ENCODE results near the gene MTX3. TPM values are rescaled to one million over a fixed set of nuclear protein-coding genes. Genes with fewer than 3 reads are reported as not detected.

The MTX3 gene
- polyA plus RNA-seq, 3 donors = 0.43 to 2.4 (median 0.68) TPM

DNA sequence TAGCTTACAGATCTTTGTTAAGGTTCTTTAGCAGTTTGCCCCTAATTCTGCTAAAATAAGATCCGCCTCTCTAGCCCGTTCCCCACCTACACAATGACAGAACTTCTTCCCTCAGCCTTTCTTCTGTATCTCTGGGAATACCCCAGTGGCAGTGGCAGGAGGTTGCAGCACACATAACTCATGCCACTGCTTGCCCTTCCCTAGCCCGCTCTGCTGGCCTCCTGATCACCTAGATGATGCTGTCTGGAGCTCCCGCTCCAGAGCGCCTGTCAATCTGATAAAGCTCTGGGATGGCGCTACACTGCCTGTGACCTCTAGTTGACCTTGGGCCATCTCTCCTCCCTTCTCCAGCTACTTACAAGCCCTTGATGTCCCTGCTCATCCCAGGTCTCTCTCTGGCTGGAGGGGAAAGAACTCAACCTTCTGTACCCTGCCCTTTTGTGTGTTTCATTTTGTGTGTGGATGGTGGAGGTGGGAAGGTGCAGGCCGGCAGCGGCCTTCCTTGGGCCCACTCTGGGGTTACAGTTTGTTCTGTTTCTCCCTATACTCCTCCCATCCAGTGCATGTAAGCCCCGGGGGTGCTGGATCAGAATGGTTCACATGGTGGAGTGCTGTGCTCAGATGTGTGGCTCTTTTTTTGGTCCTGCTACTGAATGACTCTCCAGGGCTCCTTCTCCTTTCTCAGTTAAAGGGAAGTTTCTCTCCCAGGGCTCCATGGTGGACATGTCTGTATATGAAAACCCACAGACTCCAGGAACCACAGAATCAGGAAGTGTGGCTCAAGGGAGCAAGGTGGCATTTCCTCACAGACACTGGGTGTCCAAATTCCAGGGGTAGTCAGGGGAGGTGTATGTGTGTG, 29.1 kb downstream of the MTX3 start:
- no peak overlapping the region for H3K9ac ChIP-seq (ENCODE audit: insufficient read depth, low read length, poor library complexity, severe bottlenecking)
- no peak overlapping the region for H3K4me3 Mint-ChIP-seq
- intact Hi-C loops (cut with micrococcal nuclease) = no loop called here
- DNase-seq = peak in 1 of 3 donors; percentile 21
- H3K27ac ChIP-seq (ENCODE audit: low read depth in 1 of 2, low read length in 2 of 2) = no peak overlapping the region
- no peaks in the 10 kb centered on the region for H3K36me3 Mint-ChIP-seq
- no peaks in the 10 kb centered on the region for H3K36me3 ChIP-seq (replicated peaks in 1 of 2; ENCODE audit: control insufficient read depth in 1 of 2, insufficient read depth in 2 of 2, low read length in 2 of 2)
- no peak overlapping the region for H3K4me3 ChIP-seq (replicated peaks in 1 of 3; ENCODE audit: low read depth in 2 of 3, low read length in 3 of 3)
- H3K9me3 Mint-ChIP-seq = peaks cover 0 to 5% (median 3%) of the 10 kb centered on the region in 7 donors
- no peaks in the 10 kb centered on the region for H3K9me3 ChIP-seq (replicated peaks in 1 of 2; ENCODE audit: control insufficient read depth in 1 of 2, insufficient read depth in 1 of 2, low read length in 2 of 2)
- no peaks in the 10 kb centered on the region for H4K20me1 ChIP-seq (ENCODE audit: insufficient read depth, low read length)
- peaks cover 6% of the 10 kb centered on the region in 2 donors for H3K27me3 ChIP-seq (ENCODE audit: control insufficient read depth in 2 of 2, insufficient read depth in 2 of 2, low read length in 2 of 2)
- no peaks in the 10 kb centered on the region for H3K79me2 ChIP-seq (ENCODE audit: insufficient read depth, low read length)
- peaks cover 4 to 5% (median 4%) of the 10 kb centered on the region in 3 donors for H3K27me3 Mint-ChIP-seq (ENCODE audit: low read depth in 3 of 3)
- TF ChIP-seq, protein P1, sequence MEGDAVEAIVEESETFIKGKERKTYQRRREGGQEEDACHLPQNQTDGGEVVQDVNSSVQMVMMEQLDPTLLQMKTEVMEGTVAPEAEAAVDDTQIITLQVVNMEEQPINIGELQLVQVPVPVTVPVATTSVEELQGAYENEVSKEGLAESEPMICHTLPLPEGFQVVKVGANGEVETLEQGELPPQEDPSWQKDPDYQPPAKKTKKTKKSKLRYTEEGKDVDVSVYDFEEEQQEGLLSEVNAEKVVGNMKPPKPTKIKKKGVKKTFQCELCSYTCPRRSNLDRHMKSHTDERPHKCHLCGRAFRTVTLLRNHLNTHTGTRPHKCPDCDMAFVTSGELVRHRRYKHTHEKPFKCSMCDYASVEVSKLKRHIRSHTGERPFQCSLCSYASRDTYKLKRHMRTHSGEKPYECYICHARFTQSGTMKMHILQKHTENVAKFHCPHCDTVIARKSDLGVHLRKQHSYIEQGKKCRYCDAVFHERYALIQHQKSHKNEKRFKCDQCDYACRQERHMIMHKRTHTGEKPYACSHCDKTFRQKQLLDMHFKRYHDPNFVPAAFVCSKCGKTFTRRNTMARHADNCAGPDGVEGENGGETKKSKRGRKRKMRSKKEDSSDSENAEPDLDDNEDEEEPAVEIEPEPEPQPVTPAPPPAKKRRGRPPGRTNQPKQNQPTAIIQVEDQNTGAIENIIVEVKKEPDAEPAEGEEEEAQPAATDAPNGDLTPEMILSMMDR (IDR thresholded peaks at IDR 0.05) = no peak
- peaks cover 0 to 4% of the 10 kb centered on the region in 2 donors for H3K4me1 ChIP-seq (ENCODE audit: control insufficient read depth in 1 of 2, insufficient read depth in 2 of 2, low read length in 2 of 2)
- peaks cover 13% of the 10 kb centered on the region for H3K4me1 Mint-ChIP-seq
- H3K27ac Mint-ChIP-seq = no peak overlapping the region
- 94% methylated on average over 5 of the region's 9 CpGs for WGBS (ENCODE audit: insufficient coverage)
- H2AFZ ChIP-seq (ENCODE audit: insufficient read depth, low read depth, low read length, poor library complexity, severe bottlenecking) = no peak overlapping the region
- H3K4me2 ChIP-seq (replicated peaks; ENCODE audit: extremely low read depth, low read length, poor library complexity, severe bottlenecking) = no peak overlapping the region

DNA sequence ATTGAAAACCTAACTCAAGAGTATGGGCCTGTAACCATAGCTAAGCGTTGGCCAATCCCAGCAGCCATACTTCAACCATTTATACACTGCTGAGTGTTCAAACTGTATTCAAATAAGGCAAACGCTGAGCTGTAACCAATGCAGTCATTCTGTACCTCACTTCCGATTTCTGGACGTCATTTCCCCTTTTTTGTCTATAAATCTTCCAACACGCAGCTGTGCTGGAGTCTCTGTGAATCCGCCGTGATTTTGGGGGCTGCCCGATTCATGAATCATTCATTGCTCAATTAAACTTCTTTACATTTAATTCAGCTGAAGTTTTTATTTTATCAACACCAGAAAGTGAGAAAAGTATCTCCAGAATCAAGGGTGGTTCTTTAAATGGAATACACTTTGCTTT, 31.7 kb downstream of the MTX3 start:
- intact Hi-C loops (cut with micrococcal nuclease) = no loop called here
- no peak overlapping the region for H3K4me3 Mint-ChIP-seq
- peaks cover 0 to 2% (median 0%) of the 10 kb centered on the region in 3 donors for H3K27me3 Mint-ChIP-seq (ENCODE audit: low read depth in 3 of 3)

More for the DNA sequence above, 31.7 kb downstream of the MTX3 start:
- Histone ChIP-seq H3K36me3 (replicated peaks in 1 of 2; ENCODE audit: control insufficient read depth in 1 of 2, insufficient read depth in 2 of 2, low read length in 2 of 2) (no peaks in the 10 kb centered on the region), H3K27me3 (ENCODE audit: control insufficient read depth in 2 of 2, insufficient read depth in 2 of 2, low read length in 2 of 2) (no peaks in the 10 kb centered on the region), H3K79me2 (ENCODE audit: insufficient read depth, low read length) (no peaks in the 10 kb centered on the region), H3K4me3 (replicated peaks in 1 of 3; ENCODE audit: low read depth in 2 of 3, low read length in 3 of 3) (no peak overlapping the region), H3K4me1 (ENCODE audit: control insufficient read depth in 1 of 2, insufficient read depth in 2 of 2, low read length in 2 of 2) (peaks cover 0 to 4% of the 10 kb centered on the region in 2 donors), H4K20me1 (ENCODE audit: insufficient read depth, low read length) (no peaks in the 10 kb centered on the region), H3K9me3 (replicated peaks in 1 of 2; ENCODE audit: control insufficient read depth in 1 of 2, insufficient read depth in 1 of 2, low read length in 2 of 2) (no peaks in the 10 kb centered on the region), H2AFZ (ENCODE audit: insufficient read depth, low read depth, low read length, poor library complexity, severe bottlenecking) (no peak overlapping the region), H3K9ac (ENCODE audit: insufficient read depth, low read length, poor library complexity, severe bottlenecking) (no peak overlapping the region), H3K4me2 (replicated peaks; ENCODE audit: extremely low read depth, low read length, poor library complexity, severe bottlenecking) (no peak overlapping the region), H3K27ac (ENCODE audit: low read depth in 1 of 2, low read length in 2 of 2) (no peak overlapping the region)
- no peaks in the 10 kb centered on the region for H3K36me3 Mint-ChIP-seq
- TF ChIP-seq, protein P1 (IDR thresholded peaks at IDR 0.05) = no peak
- DNase-seq = peak in 1 of 3 donors; percentile 35
- H3K27ac Mint-ChIP-seq = no peak overlapping the region
- H3K9me3 Mint-ChIP-seq = peaks cover 0 to 4% (median 2%) of the 10 kb centered on the region in 7 donors
- WGBS (ENCODE audit: insufficient coverage) = 57% methylated on average over 4 of the region's 8 CpGs
- H3K4me1 Mint-ChIP-seq = peaks cover 13% of the 10 kb centered on the region
